ENCODE data around the gene RNF214. TPM values are rescaled to one million over a fixed set of nuclear protein-coding genes. Genes with fewer than 3 reads are reported as not detected.
A peak's percentile ranks its signal among the peaks of the same experiment; 100 is the strongest.

RNF214 gene
- total RNA-seq, 1 donor from 2014 or later: 8.9 TPM

GRCh38 chr11:117290809-117291396 is 58.4 kb downstream of the RNF214 start, which contains the start of gene BACE1-AS:
TSS of gene BACE1-AS (plus strand) at chr11:117291346.
- H3K9me3 ChIP-seq (ENCODE audit: control insufficient read depth in 3 of 3, low read length in 3 of 3): no peaks in the 10 kb centered on the region
- H3K4me3 ChIP-seq (ENCODE audit: low read length in 3 of 3): no peak within 1 kb of the TSS
- no peaks in the 10 kb centered on the region for H3K27me3 ChIP-seq (ENCODE audit: control insufficient read depth in 3 of 3, insufficient read depth in 3 of 3, low read length in 3 of 3)
- no peaks in the 10 kb centered on the region for H3K4me1 ChIP-seq (ENCODE audit: control insufficient read depth in 3 of 3, insufficient read depth in 3 of 3, low read length in 3 of 3)
- H3K36me3 ChIP-seq (ENCODE audit: control insufficient read depth in 3 of 3, insufficient read depth in 3 of 3, low read length in 3 of 3): peaks cover 48 to 68% (median 62%) of the 10 kb centered on the region in 3 donors
- H3K9ac ChIP-seq (ENCODE audit: low read depth in 1 of 3, low read length in 3 of 3): no peak within 1 kb of the TSS
- no peak within 1 kb of the TSS for H3K27ac ChIP-seq (ENCODE audit: low read depth, low read length)

GRCh38 chr11:117292616-117293015 is 60.1 kb downstream of the RNF214 start:
- Histone ChIP-seq H3K36me3 (ENCODE audit: control insufficient read depth in 3 of 3, insufficient read depth in 3 of 3, low read length in 3 of 3) (peaks cover 44 to 61% (median 52%) of the 10 kb centered on the region in 3 donors), H3K27ac (ENCODE audit: low read depth, low read length) (no peak overlapping the region), H3K4me1 (ENCODE audit: control insufficient read depth in 3 of 3, insufficient read depth in 3 of 3, low read length in 3 of 3) (no peaks in the 10 kb centered on the region), H3K9ac (ENCODE audit: low read depth in 1 of 3, low read length in 3 of 3) (no peak overlapping the region), H3K27me3 (ENCODE audit: control insufficient read depth in 3 of 3, insufficient read depth in 3 of 3, low read length in 3 of 3) (no peaks in the 10 kb centered on the region), H3K4me3 (ENCODE audit: low read length in 3 of 3) (no peak overlapping the region), H3K9me3 (ENCODE audit: control insufficient read depth in 3 of 3, low read length in 3 of 3) (no peaks in the 10 kb centered on the region)

GRCh38 chr11:117295438-117296137 is 63.1 kb downstream of the RNF214 start:
- Histone ChIP-seq H3K4me3 (ENCODE audit: low read length in 3 of 3) (no peak overlapping the region), H3K36me3 (ENCODE audit: control insufficient read depth in 3 of 3, insufficient read depth in 3 of 3, low read length in 3 of 3) (peaks cover 23 to 35% (median 24%) of the 10 kb centered on the region in 3 donors), H3K9me3 (ENCODE audit: control insufficient read depth in 3 of 3, low read length in 3 of 3) (no peaks in the 10 kb centered on the region), H3K27me3 (ENCODE audit: control insufficient read depth in 3 of 3, insufficient read depth in 3 of 3, low read length in 3 of 3) (no peaks in the 10 kb centered on the region), H3K4me1 (ENCODE audit: control insufficient read depth in 3 of 3, insufficient read depth in 3 of 3, low read length in 3 of 3) (peaks cover 0 to 8% (median 5%) of the 10 kb centered on the region in 3 donors), H3K9ac (ENCODE audit: low read depth in 1 of 3, low read length in 3 of 3) (no peak overlapping the region), H3K27ac (ENCODE audit: low read depth, low read length) (no peak overlapping the region)

GRCh38 chr11:117296881-117297280 is 64.4 kb downstream of the RNF214 start:
- Histone ChIP-seq H3K4me3 (ENCODE audit: low read length in 3 of 3) (no peak overlapping the region), H3K9ac (ENCODE audit: low read depth in 1 of 3, low read length in 3 of 3) (no peak overlapping the region), H3K36me3 (ENCODE audit: control insufficient read depth in 3 of 3, insufficient read depth in 3 of 3, low read length in 3 of 3) (peaks cover 10 to 24% (median 16%) of the 10 kb centered on the region in 3 donors), H3K4me1 (ENCODE audit: control insufficient read depth in 3 of 3, insufficient read depth in 3 of 3, low read length in 3 of 3) (peaks cover 0 to 8% (median 6%) of the 10 kb centered on the region in 3 donors), H3K27me3 (ENCODE audit: control insufficient read depth in 3 of 3, insufficient read depth in 3 of 3, low read length in 3 of 3) (no peaks in the 10 kb centered on the region), H3K27ac (ENCODE audit: low read depth, low read length) (no peak overlapping the region), H3K9me3 (ENCODE audit: control insufficient read depth in 3 of 3, low read length in 3 of 3) (no peaks in the 10 kb centered on the region)

GRCh38 chr11:117298195-117298594 is 65.7 kb downstream of the RNF214 start:
- H3K27ac ChIP-seq (ENCODE audit: low read depth, low read length): no peak overlapping the region
- no peak overlapping the region for H3K4me3 ChIP-seq (ENCODE audit: low read length in 3 of 3)
- H3K36me3 ChIP-seq (ENCODE audit: control insufficient read depth in 3 of 3, insufficient read depth in 3 of 3, low read length in 3 of 3): peaks cover 10 to 17% (median 16%) of the 10 kb centered on the region in 3 donors
- H3K9me3 ChIP-seq (ENCODE audit: control insufficient read depth in 3 of 3, low read length in 3 of 3): no peaks in the 10 kb centered on the region
- no peak overlapping the region for H3K9ac ChIP-seq (ENCODE audit: low read depth in 1 of 3, low read length in 3 of 3)
- peaks cover 0 to 8% (median 6%) of the 10 kb centered on the region in 3 donors for H3K4me1 ChIP-seq (ENCODE audit: control insufficient read depth in 3 of 3, insufficient read depth in 3 of 3, low read length in 3 of 3)
- no peaks in the 10 kb centered on the region for H3K27me3 ChIP-seq (ENCODE audit: control insufficient read depth in 3 of 3, insufficient read depth in 3 of 3, low read length in 3 of 3)

GRCh38 chr11:117299351-117300282 is 67.1 kb downstream of the RNF214 start:
- Histone ChIP-seq H3K4me1 (ENCODE audit: control insufficient read depth in 3 of 3, insufficient read depth in 3 of 3, low read length in 3 of 3) (peaks cover 0 to 9% (median 6%) of the 10 kb centered on the region in 3 donors), H3K9me3 (ENCODE audit: control insufficient read depth in 3 of 3, low read length in 3 of 3) (no peaks in the 10 kb centered on the region), H3K27me3 (ENCODE audit: control insufficient read depth in 3 of 3, insufficient read depth in 3 of 3, low read length in 3 of 3) (no peaks in the 10 kb centered on the region), H3K27ac (ENCODE audit: low read depth, low read length) (no peak overlapping the region), H3K4me3 (ENCODE audit: low read length in 3 of 3) (no peak overlapping the region), H3K9ac (ENCODE audit: low read depth in 1 of 3, low read length in 3 of 3) (peak overlapping the region in 1 of 3 donors; percentile 8), H3K36me3 (ENCODE audit: control insufficient read depth in 3 of 3, insufficient read depth in 3 of 3, low read length in 3 of 3) (peaks cover 5 to 13% (median 12%) of the 10 kb centered on the region in 3 donors)

GRCh38 chr11:117300283-117300663 is 67.8 kb downstream of the RNF214 start:
- peaks cover 5 to 10% (median 7%) of the 10 kb centered on the region in 3 donors for H3K36me3 ChIP-seq (ENCODE audit: control insufficient read depth in 3 of 3, insufficient read depth in 3 of 3, low read length in 3 of 3)
- no peaks in the 10 kb centered on the region for H3K27me3 ChIP-seq (ENCODE audit: control insufficient read depth in 3 of 3, insufficient read depth in 3 of 3, low read length in 3 of 3)
- no peaks in the 10 kb centered on the region for H3K9me3 ChIP-seq (ENCODE audit: control insufficient read depth in 3 of 3, low read length in 3 of 3)
- H3K4me1 ChIP-seq (ENCODE audit: control insufficient read depth in 3 of 3, insufficient read depth in 3 of 3, low read length in 3 of 3): peaks cover 0 to 12% (median 6%) of the 10 kb centered on the region in 3 donors
- H3K27ac ChIP-seq (ENCODE audit: low read depth, low read length): no peak overlapping the region
- peak overlapping the region in 1 of 3 donors; percentile 50 for H3K9ac ChIP-seq (ENCODE audit: low read depth in 1 of 3, low read length in 3 of 3)
- no peak overlapping the region for H3K4me3 ChIP-seq (ENCODE audit: low read length in 3 of 3)

- Histone ChIP-seq H3K36me3 (ENCODE audit: control insufficient read depth in 3 of 3, insufficient read depth in 3 of 3, low read length in 3 of 3) (peaks cover 3 to 5% (median 4%) of the 10 kb centered on the region in 3 donors), H3K27ac (ENCODE audit: low read depth, low read length) (no peak overlapping the region), H3K4me3 (ENCODE audit: low read length in 3 of 3) (no peak overlapping the region), H3K27me3 (ENCODE audit: control insufficient read depth in 3 of 3, insufficient read depth in 3 of 3, low read length in 3 of 3) (no peaks in the 10 kb centered on the region), H3K9me3 (ENCODE audit: control insufficient read depth in 3 of 3, low read length in 3 of 3) (no peaks in the 10 kb centered on the region), H3K9ac (ENCODE audit: low read depth in 1 of 3, low read length in 3 of 3) (no peak overlapping the region), H3K4me1 (ENCODE audit: control insufficient read depth in 3 of 3, insufficient read depth in 3 of 3, low read length in 3 of 3) (peaks cover 0 to 13% (median 6%) of the 10 kb centered on the region in 3 donors)
Observed at GRCh38 chr11:117300773-117301172, 68.3 kb downstream of the RNF214 start.

- Histone ChIP-seq H3K36me3 (ENCODE audit: control insufficient read depth in 3 of 3, insufficient read depth in 3 of 3, low read length in 3 of 3) (no peaks in the 10 kb centered on the region), H3K27ac (ENCODE audit: low read depth, low read length) (no peak overlapping the region), H3K4me1 (ENCODE audit: control insufficient read depth in 3 of 3, insufficient read depth in 3 of 3, low read length in 3 of 3) (peaks cover 0 to 13% (median 6%) of the 10 kb centered on the region in 3 donors), H3K4me3 (ENCODE audit: low read length in 3 of 3) (no peak overlapping the region), H3K9me3 (ENCODE audit: control insufficient read depth in 3 of 3, low read length in 3 of 3) (no peaks in the 10 kb centered on the region), H3K9ac (ENCODE audit: low read depth in 1 of 3, low read length in 3 of 3) (no peak overlapping the region), H3K27me3 (ENCODE audit: control insufficient read depth in 3 of 3, insufficient read depth in 3 of 3, low read length in 3 of 3) (no peaks in the 10 kb centered on the region)
Observed at GRCh38 chr11:117302228-117302627, 69.8 kb downstream of the RNF214 start.
